Measurements from ENCODE around the gene MTSS2.

DNA sequence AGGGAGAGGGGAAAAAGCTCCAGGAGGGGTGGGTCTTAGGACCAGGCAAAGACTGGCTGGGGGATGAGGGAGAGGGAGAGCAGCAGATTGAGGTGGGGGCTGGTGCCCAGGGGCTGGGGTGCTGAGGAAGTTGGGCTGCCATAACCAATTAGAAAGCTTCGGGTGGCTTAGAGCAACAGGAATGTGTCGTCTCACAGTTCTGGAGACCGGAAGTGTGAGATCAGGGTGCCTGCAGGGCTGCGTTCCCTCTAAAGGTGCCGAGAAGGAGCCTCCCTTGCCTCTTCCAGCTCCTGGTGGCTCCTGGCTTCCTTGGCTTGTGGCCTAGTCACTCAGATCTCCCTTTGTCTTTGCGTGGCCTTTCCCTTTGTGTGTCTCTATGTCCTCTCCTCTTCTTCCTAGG lies 37.2 kb downstream of the MTSS2 start:
- TF ChIP-seq, protein P1, sequence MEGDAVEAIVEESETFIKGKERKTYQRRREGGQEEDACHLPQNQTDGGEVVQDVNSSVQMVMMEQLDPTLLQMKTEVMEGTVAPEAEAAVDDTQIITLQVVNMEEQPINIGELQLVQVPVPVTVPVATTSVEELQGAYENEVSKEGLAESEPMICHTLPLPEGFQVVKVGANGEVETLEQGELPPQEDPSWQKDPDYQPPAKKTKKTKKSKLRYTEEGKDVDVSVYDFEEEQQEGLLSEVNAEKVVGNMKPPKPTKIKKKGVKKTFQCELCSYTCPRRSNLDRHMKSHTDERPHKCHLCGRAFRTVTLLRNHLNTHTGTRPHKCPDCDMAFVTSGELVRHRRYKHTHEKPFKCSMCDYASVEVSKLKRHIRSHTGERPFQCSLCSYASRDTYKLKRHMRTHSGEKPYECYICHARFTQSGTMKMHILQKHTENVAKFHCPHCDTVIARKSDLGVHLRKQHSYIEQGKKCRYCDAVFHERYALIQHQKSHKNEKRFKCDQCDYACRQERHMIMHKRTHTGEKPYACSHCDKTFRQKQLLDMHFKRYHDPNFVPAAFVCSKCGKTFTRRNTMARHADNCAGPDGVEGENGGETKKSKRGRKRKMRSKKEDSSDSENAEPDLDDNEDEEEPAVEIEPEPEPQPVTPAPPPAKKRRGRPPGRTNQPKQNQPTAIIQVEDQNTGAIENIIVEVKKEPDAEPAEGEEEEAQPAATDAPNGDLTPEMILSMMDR (IDR thresholded peaks at IDR 0.05; ENCODE audit: low read depth, low read length) = no peak
- no peak for TF ChIP-seq POLR2A (IDR thresholded peaks at IDR 0.05; ENCODE audit: extremely low read depth, insufficient read length)
- TF ChIP-seq, protein P2, sequence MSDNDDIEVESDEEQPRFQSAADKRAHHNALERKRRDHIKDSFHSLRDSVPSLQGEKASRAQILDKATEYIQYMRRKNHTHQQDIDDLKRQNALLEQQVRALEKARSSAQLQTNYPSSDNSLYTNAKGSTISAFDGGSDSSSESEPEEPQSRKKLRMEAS (IDR thresholded peaks at IDR 0.05; ENCODE audit: low read depth, low read length) = no peak
